ENCODE results near the gene KCNT2.

GRCh38 chr1:196451103-196451502, 157.1 kb downstream of the KCNT2 start:
- TF ChIP-seq POLR2A (IDR thresholded peaks at IDR 0.05; ENCODE audit: low read depth, low read length) (no peak), POLR2AphosphoS5 (IDR thresholded peaks at IDR 0.05; ENCODE audit: low read depth, low read length) (no peak)
